HS-5 (cell line): Measurements from ENCODE around the gene CHD6.

Experiments
- DNase-seq: peaks from one replicate; pipeline ENCODE4 v3.0.0-alpha.2; 2012; ENCODE audit warnings: low read depth

The CHD6 gene

DNA sequence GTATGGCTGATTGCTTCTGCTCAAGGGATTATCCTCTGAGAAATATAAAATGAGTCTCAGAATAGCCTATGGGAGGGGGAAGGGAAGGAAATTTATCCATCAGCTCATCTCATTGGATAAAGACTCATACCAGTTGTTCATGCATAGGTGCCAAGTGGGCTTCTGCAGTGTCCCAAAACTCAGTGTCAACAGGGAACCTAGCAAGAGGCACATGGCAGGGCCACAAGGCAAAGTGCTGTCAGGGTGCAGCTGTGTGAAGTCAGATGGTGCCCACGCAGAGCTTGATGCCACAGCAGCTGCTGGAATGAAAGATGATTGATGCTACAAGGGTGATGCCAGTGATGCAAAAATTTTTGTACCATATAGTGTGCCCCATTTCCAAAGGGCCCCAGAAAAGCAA lies 3.2 kb upstream of the CHD6 start:
- DNase-seq = no peak

DNA sequence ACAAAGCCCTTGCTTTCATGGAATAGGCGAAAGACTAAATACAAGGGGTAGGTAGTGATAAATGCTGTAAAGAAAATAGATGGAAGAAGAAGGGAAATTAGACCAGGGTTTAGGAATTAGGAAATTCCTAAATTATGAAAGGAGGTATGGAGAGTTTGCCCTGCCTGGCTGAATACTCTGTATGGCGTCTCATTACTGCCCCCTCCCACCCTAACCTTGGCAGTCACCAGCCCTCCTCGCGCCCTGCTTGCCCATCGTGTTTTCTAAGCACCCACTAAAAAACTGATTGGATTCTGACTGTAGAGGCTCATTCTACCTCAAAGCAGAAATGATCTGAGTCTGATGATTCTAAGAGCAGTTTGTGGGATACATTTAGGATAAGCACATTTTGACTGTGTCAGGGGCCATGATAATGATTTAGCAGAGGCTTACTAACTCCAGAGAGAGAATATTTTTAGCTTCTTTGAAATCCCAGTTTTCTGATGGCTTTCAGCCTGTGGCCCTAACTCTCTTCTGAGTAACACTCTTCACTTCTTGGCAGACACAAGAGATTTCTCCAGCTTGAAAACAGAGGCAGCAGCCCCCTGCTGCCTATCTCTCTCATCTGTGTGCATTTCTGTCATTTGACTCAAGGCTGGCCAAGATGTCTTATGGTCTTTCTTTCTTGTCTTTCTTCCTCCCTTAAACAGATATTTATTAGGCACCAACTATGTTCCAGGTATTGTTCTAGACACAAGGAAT lies 1.4 kb upstream of the CHD6 start:
- DNase-seq = no peak

DNA sequence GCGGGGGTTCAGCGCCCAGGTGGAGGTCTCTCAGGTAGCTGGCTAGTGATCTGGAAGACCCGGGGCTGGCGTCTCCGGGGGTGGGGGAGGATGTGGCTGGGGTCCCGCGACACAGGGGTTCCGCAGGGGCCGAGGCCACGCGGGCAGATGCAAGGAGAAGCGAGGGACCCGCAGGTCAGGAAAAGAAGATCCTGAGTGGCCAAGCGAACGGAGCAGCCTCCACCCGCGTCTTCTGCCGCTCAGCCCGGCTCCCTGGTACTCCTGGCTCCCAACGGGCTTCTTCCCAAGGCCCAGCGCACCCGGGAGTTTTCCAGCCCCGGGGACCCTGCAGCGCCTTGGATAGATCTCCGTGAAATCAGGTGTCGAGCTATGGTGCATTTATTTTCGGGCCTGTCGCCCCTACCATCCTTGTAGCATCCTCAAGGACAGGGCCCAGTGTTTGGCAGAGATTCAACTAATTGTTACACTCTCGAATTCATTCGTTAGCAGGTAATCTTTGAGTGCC lies 682 bp upstream of the CHD6 start:
- no peak for DNase-seq

DNA sequence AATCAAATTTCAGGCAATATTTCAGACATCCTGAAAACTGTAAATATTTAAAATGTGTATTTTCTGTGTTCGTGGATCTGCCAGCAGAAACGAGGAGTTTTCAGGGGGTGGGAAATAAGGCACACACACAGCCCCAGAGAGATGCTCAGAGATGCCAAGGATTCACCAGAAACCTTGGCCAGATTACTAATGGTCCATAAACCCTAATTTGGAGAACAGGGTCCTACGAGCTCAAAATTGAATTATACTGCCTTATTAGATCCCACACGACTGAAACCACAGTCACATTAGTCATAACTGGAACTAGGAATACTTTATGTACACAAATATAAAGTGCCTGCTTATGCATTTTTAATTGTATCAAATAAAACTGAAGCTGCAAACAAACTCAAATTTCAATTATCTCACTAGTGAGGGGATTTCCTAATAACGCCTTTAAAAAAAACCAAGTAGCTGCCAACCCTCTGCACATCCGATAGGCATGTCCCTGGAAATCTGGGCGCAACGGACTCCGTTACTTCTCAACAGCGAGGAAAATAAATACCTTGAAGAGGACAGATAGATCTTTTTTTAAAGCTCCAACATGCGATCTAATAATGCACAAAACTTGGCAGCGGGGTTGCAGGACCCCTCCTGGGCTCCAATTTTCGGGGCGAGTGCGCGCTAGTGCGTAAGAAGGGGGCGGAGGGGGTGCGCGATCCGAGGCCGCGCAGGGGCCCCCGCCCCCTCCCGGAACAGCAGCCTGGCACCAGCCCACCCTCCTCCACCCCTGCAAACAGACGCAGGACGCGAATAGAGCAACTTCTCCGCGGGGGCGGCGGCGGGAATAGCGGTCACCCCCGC lies 897 bp downstream of the CHD6 start:
- peak; percentile 23 for DNase-seq

DNA sequence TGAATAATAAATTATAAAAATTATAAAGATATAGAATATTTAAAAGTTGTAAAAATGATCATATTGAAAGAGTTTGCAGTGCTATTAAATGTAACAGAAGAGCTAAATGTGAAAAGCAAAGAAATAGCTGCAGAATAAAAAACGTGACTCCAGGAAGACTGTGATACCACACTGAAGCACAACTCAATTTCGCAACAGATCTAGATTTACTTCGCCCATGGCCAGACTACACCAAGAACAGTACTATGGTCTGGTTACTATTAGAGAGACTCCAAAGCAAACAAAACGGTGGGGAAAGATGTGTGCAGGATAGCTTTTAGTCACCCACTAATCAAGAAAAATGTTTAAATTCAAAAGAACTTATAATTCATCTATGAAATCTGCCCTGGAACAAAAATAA lies 1.9 kb downstream of the CHD6 start:
- DNase-seq = no peak

DNA sequence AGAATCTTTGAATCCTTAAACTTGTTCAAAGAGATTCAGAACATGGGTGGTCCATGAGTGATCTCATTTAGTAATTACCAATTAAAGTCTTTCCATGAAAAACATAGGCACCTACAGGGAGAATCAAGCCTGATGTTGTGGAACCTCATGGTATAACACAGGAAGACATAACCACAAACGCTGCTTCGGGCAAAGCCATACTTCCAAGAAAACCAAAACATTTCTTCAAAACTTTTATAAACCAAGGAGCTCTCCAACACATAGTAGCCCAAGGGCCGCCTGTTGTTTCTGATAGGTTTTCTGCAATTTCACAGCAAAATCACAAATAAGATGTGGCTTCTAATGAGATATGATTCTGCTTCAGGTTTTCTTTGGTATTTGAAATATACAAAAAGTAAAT lies 2.5 kb downstream of the CHD6 start:
- no peak for DNase-seq

DNA sequence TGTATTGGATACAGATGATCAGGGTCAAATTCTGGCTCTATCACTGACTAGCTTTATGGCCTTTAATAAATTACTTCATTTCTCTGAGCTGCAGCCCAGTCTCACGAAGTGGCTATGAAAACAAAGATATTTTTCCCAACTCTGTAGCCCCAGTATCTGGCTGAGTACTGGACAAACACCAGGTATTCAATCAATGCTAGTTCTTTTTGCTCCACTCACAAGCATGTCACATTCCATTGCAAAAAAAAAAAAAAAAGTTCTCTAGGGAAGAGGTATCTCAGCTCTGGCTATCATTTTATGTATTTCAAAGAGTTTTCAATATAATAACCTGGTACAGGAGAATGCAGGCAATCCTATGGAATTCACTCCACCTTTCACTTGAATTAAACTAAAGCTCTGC lies 3.1 kb downstream of the CHD6 start:
- DNase-seq = no peak

DNA sequence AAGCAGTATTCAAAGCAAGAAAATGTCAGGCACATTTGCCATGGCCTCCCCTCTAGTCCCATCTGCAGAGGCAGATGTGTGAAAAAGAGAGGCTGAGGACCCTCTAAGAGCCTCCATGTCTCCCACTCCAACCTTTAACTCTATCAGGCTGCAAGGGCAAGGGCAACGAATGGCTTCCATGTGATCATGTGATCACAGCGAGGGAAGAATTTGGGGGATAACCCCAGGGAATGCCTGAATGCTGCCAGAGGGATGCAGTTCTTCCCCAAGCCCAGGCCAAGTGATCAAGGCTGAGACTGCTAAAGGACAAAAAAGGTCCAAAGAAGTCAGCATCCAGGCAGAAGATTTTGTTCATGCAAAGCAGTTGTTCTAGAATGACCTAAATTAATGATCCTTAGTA lies 4.9 kb downstream of the CHD6 start:
- DNase-seq = no peak

DNA sequence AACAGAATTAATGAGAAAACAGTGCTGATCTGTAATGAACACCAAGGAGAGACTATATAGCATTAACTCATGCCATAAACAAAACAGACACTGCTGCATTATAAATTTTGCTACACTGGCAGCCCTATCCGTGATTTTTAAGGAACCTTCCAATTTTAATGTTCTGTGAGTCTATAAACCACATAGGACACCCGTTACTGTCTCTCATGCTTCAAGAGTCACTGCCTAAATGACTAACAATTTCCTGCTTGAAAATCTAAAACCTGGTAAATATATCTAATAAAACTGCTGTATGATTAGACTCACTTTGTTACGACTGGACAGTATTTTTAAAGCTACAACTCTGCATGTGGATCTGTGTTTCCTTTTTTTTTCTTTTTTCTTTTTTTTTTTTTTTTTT lies 8.7 kb downstream of the CHD6 start:
- no peak for DNase-seq

DNA sequence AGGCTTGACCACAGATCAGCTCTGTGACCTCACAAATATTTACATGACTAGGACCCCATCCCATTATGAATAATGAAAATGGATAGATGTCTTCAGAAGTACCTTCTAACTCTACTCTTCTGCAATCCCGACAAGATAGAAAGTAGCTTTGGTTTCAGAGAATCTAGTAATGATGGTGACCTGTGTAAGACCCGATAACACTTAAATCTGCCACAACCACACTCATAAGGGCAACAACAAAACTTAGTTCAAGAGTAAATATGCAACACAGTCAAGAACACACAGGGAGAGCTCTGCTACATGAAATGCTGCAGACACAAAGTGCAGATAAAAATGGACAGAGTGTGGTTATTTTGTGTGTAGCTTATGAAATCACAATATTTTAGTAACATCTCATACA lies 9.6 kb downstream of the CHD6 start:
- DNase-seq = no peak

DNA sequence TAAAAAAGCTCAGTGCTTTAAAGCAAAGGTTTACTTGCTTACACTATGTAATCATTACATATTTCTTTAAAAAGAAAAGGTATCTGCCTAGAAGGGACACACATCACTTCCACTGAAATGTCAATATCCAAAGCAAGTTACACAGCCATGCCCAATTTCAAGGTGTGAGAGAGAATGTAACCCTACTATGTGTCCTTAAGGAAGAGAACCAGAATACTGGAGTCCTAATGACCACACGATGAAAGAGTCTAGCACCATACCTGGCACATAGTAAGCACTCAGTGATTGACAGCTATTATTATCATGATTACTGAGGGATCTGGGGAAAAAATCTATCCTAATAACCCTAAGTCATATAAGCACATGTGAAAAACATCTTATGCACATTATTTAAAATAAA lies 10.4 kb downstream of the CHD6 start:
- DNase-seq = no peak

DNA sequence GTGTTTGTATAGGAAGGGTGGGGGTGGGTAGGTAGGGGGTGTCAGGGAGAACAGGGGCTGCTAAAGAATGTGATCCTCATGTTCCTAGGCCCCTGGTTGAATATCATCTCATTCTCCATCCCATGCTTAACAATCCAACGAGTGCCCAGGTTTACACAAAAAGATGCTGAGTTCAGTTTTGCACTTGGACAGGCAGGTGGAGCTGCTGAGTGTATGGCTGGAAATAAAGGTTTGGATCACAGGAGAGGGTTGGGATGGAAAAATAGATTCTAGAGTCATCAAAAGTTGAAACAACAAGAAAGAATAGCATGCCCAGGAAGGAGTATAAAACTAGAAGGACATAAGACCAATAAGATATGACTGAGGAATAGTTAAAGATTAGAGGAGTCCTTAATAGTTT lies 14.2 kb downstream of the CHD6 start:
- DNase-seq = no peak

DNA sequence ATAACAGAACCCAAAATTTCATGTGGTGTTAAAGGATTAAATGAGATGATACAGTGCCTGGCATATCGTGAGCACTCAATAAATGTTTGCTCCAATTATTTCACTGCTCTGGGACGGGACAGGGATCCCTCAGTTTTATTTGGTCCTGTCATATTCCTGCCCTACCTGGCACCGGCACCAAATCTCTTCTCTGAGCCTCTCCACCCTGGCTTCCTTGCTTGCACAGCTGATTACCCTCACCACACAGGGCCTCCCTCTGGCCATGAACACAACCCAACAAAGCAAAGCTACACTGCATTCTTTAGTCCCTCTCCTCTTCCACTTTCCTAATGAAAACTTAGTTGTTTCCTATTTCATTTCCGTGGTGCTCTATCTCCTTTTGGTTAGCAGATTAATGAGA lies 16.4 kb downstream of the CHD6 start:
- DNase-seq = no peak

DNA sequence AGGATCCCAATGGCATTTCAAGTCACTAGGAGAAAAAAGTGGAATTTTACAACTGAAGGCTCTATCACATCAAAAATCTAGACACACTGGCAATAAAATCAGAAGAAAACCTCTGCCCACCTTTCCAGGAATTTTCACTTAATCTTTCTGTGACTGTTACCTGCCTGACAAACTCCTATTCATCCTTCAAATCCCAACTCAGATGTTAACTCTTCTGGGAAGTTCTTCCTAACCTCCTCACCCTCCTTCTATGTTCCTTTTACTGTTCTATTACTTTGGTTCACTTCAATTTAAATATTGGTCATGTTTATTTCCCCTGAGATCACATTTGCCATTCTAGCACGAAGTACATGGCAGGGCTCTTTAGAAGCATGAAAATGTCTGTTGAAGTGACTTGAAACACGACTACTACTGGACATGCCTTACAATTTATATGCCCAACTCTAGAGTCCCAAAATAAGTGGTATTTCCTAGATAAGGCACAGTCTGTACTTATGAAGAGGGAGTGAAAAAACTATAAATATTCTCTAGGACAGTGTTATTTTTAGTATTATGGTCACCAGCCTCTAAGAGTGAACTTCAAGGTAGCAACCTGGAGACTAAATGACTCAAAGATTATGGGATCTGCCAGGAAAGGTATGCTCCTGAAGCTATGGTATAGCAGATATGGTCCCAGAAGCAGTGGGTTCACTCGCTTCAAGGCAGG lies 17.1 kb downstream of the CHD6 start:
- no peak for DNase-seq

DNA sequence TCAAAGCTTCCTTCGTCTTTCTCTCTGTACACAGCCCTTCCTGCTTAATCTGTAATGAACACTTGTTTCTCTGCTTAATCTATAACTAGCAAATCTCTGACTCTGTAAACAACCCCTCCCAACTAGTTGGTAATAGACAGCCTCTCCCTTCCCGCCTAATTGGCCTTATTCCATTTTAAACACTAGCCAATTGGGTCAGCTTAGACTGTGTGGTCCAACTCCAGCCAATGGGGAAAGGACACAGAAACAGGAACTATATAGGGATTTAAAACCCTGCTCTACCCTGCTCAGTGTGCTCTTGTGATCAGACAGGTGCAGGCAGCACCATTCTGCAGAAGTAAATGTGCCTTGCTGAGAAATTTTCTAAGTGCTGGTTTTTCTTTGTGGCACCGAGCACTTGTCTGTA lies 18.5 kb downstream of the CHD6 start:
- no peak for DNase-seq

DNA sequence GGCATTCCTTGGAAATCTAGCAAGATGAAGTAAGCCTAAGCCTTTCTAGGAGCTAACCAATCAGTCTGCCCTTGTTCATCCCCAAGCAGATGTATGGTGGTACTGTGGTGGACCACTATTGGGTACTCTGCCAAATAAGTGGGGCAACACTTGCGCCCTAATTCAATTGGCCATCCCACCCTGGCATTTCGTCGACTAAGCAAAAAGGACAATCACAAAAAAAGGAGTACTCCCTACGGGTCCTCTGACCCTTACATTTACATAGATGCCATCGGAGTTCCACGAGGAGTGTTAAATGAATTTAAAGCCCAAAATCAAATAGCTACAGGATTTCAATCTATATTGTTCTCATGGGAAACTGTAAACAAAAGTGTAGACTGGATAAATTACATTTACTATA lies 19.5 kb downstream of the CHD6 start:
- no peak for DNase-seq

DNA sequence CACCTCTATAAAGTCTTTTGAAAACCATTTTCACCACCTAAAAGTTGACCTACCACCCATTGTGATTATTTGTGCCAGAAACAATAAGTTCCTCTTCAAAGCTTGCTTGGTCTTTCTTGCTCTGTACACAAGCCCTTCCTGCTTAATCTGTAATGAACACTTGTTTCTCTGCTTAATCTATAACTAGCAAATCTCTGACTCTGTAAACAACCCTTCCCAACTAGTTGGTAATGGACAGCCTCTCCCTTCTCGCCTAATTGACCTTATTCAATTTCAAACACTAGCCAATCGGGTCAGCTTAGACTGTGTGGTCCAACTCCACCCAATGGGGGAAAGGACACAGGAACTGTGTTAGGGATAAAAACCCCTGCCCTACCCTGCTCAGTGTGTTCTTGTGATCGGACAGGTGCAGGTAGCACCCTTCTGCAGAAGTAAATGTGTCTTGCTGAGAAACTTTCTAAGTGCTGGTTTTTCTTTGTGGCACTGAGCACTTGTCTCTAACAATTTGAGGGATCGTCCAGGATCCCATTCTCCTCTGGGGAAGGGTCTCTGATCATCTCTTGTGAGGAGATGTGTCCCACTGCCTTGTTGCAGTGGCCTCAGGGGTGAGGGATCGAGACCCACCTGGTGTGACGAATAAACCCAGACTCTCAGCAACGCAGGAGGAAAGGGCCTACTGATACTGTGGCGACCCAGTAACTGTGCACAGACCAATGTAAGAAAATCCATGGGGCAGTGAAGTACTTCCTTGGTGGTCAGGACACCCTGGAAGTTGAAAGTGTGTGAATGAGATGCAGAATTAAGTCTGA lies 23.5 kb downstream of the CHD6 start:
- DNase-seq = no peak

DNA sequence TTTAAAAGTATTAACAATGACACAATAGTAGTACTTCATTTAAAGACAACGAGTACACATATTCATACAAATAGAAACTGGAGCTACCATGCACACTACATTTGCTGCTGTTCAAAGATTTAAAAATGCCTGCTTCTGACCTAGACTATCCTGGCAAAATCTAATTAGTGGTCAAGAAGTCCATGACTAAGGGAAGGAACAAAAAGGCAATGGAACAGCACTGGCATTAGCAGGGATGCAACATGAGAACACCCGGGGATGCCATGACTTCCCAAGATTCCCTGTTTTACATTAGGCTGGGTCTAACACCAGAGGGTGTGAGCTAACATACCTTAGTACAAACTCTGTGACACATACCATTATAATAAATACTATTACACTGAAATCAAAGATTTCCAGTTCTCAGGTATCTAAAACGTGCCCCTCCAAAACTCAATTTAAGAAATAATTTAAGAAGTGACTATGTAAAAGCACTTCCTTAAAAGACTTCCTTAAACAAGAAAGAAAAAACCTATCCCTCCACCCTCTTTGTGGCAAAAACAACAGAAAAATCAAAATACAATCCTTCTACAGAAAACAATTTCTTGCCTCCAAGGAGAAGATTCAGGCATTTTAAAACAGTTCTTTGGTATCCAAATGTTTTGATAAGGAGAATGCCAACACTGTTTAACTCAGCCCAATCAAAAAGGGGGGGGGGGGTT lies 25.5 kb downstream of the CHD6 start:
- DNase-seq = no peak

DNA sequence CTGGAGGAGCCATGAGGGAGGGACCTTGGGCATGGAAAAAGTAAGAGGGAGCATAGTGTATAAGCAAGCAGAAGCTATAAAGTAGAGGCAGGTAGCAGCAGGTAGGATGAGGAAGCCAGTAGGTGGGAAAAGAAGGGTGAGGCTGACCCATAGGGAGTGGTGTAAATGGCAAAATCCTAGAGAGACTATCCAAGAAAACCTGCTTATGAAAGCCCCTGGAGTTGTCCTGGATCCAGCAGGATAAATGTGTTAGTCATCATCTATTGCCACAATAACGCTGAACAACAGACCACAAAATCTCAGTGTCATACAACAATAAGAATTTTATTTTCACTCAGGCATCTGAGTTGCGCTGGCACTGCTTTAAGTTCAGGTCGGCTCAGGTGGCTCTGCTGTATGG lies 30.2 kb downstream of the CHD6 start:
- peak; percentile 73 for DNase-seq

DNA sequence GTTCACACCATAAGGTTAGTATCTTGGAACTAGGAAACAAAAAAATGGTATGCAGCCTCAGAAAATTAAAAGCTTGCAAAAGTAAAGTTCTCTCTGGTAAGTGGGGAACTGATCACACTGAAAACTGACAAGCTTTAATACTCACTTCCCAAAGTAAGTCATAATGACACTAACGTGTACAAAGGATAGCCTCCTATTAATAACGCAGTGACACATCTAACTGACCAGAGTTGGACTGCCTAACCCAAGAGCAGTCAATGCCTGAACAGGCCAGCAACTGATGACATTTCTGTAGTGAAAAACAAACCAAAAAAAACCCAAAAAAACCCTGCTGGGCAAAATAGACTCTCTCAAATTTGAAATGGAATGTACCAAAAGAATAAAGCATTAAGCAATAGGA lies 30.7 kb downstream of the CHD6 start:
- DNase-seq = no peak

DNA sequence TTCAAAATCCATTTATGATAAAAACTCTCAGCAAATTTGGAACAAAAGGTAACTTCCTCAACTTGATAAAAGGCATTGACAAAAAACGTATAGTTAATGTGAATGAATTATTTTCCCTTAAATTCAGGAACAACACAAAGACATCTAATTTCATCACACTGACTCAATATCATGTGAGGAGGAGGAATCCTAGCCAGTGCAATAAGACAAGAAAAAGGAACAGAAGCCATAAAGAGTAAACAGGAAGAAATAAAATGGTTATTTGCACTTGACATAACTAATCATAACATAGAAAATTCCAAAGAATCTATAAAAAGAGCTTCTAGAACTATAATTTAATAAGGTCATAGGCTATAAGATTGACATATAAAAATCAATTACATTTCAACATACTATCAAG lies 31.4 kb downstream of the CHD6 start:
- DNase-seq = no peak
